Transverse colon (tissue), 4 donors: ENCODE results near the gene ATP2A1. TPM values are rescaled to one million over a fixed set of nuclear protein-coding genes. Genes with fewer than 3 reads are reported as not detected.

Source experiments
- DNase-seq: peaks from one replicate; pipeline ENCODE4 v3.0.0-alpha.2; 2019
- H3K27ac ChIP-seq, 4 donors: fragments of 200-600 bp; sonication (generic); 2 replicates each; pipeline ENCODE4 v1.5.1; 2016 to 2018; ENCODE audit warnings: inconsistent platforms in 4 of 4
- H3K27me3 ChIP-seq: fragments of 200-600 bp; sonication (generic); 2 replicates; pipeline ENCODE4 v1.5.1; 2017; ENCODE audit warnings: inconsistent platforms
- H3K36me3 ChIP-seq, 4 donors: fragments of 200-600 bp; sonication (generic); 2 replicates each; pipeline ENCODE4 v1.5.1; 2017 to 2019; ENCODE audit warnings: inconsistent platforms in 4 of 4
- H3K4me1 ChIP-seq, 4 donors: fragments of 200-600 bp; sonication (generic); 2 replicates each; pipeline ENCODE4 v1.5.1; 2017 to 2020; ENCODE audit warnings: inconsistent platforms in 4 of 4
- H3K4me3 ChIP-seq, 4 donors: fragments of 200-600 bp; sonication (generic); 1 replicate in 1 of 4; 2 replicates in 3 of 4; pipeline versions ENCODE4 v1.5.1 to v1.6.1; 2017 to 2019; ENCODE audit warnings: inconsistent platforms in 4 of 4
- H3K9me3 ChIP-seq, 2 donors: fragments of 200-600 bp; sonication (generic); 2 replicates each; pipeline ENCODE4 v1.5.1; 2017 to 2019; ENCODE audit warnings: inconsistent platforms in 2 of 2
- EP300 ChIP-seq: sonication (generic); formaldehyde crosslinking; IDR thresholded peaks from one replicate; pipeline ENCODE4 v1.6.1; 2017; ENCODE audit warnings: antibody characterized with exemption, low read depth
- POLR2A ChIP-seq: fragments of 450-650 bp; IDR thresholded peaks from one replicate; pipeline ENCODE4 v1.6.1; 2016; ENCODE audit warnings: antibody characterized with exemption, mild to moderate bottlenecking, moderate library complexity
- POLR2AphosphoS5 ChIP-seq, 3 donors: sonication (generic); formaldehyde crosslinking; IDR thresholded peaks; one replicate each; pipeline ENCODE4 v1.6.1; 2016; ENCODE audit warnings: antibody characterized with exemption in 3 of 3
- WGBS, 2 donors: methylation state at CpG; one replicate each; pipeline ENCODE4 v1.1.5; 2018; ENCODE audit warnings: low coverage in 1 of 2; 5-methylcytosine and 5-hydroxymethylcytosine counted together
- in situ Hi-C, 4 donors: fragments of 200-750 bp; cut with MboI; loops; one replicate each; pipeline versions ENCODE4 v1.15.0 to v1.15.1; 2017; ENCODE audit warnings: low sequenced_read_pairs in 3 of 4, low pct_ligation_motif_present in 1 of 4, low pct_unique_long_range_greater_than_20kb in 1 of 4
- intact Hi-C: fragments of 100-400 bp; cut with DNase I; formaldehyde crosslinking; loops from one replicate; pipeline ENCODE4 v1.15.1; 2023; ENCODE audit warnings: low total_unique reads
- total RNA-seq, 4 donors: library from RNA; depleted of rRNA; stranded (reverse); fragments of >200 nt; gene quantifications; one replicate each; pipeline ENCODE4 v1.1.0, GENCODE V29; 2016
- TF ChIP-seq, protein P1 (sequence below), 5 experiments: fragments of 200-600 bp in 3 of 5; fragments of 450-650 bp in 2 of 5; sonication (generic) in 3 of 5; IDR thresholded peaks; 1 replicate in 2 of 5; 2 replicates in 3 of 5; pipeline ENCODE4 v1.5.1; 2016 to 2017; ENCODE audit warnings: antibody characterized with exemption in 5 of 5, inconsistent platforms in 3 of 5, mild to moderate bottlenecking in 2 of 5, moderate library complexity in 1 of 5

Gene ATP2A1
- total RNA-seq, 4 donors from 2014 or later: 1.1 to 3.2 (median 1.4) TPM; not detected in 1

DNA sequence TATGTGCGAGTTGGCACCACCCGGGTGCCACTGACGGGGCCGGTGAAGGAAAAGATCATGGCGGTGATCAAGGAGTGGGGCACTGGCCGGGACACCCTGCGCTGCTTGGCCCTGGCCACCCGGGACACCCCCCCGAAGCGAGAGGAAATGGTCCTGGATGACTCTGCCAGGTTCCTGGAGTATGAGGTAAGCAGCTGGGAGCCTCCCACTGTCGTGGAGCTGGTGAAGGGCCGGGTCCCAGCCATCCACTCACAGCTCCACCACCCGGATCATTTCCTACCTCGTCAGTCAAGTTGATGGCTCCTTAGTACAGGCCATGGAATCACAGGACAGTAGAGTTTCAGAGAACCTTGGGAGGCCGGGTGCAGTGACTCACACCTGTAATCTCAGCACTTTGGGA lies 20.0 kb downstream of the ATP2A1 start:
- no peaks in the 10 kb centered on the region for H3K36me3 ChIP-seq
- no peak for DNase-seq
- TF ChIP-seq EP300 (no peak), POLR2A (no peak)
- H3K4me1 ChIP-seq: no peaks in the 10 kb centered on the region
- intact Hi-C loops: no loop called here
- H3K4me3 ChIP-seq: no peak overlapping the region
- no peak overlapping the region for H3K27ac ChIP-seq
- WGBS, 2 donors: 89% methylated on average over 15 of the region's 15 CpGs; no CpG with 5 or more reads in 1 of the 2 donors
- no peaks in the 10 kb centered on the region for H3K9me3 ChIP-seq
- H3K27me3 ChIP-seq: no peaks in the 10 kb centered on the region
- in situ Hi-C loops: no loop called here

DNA sequence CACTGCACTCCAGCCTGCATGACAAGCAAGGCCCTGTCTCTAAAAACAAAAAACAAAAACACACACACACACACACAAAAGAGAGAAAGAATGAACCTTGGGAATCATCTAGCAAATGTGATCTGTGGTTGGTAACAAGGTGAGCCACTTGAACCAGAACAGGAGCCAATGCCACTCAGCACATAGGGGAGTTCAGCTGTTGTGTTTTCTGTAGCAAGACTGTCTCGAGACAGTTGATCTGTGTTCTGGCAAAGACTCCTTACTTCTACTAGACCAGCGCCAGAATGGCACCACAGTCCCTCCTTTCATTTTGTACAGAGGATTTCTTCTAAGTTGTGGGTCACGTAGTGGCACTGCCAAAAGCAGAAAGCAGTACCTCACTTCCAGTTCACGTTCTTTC lies 20.7 kb downstream of the ATP2A1 start:
- intact Hi-C loops (no loop called here), in situ Hi-C loops (no loop called here)
- H3K27me3 ChIP-seq: no peaks in the 10 kb centered on the region
- no peak overlapping the region for H3K27ac ChIP-seq
- H3K4me1 ChIP-seq: no peaks in the 10 kb centered on the region
- no peaks in the 10 kb centered on the region for H3K9me3 ChIP-seq
- DNase-seq: no peak
- TF ChIP-seq POLR2AphosphoS5 (IDR thresholded peaks at IDR 0.05) (no peak), POLR2A (no peak), EP300 (no peak)
- TF ChIP-seq, protein P1, sequence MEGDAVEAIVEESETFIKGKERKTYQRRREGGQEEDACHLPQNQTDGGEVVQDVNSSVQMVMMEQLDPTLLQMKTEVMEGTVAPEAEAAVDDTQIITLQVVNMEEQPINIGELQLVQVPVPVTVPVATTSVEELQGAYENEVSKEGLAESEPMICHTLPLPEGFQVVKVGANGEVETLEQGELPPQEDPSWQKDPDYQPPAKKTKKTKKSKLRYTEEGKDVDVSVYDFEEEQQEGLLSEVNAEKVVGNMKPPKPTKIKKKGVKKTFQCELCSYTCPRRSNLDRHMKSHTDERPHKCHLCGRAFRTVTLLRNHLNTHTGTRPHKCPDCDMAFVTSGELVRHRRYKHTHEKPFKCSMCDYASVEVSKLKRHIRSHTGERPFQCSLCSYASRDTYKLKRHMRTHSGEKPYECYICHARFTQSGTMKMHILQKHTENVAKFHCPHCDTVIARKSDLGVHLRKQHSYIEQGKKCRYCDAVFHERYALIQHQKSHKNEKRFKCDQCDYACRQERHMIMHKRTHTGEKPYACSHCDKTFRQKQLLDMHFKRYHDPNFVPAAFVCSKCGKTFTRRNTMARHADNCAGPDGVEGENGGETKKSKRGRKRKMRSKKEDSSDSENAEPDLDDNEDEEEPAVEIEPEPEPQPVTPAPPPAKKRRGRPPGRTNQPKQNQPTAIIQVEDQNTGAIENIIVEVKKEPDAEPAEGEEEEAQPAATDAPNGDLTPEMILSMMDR (IDR thresholded peaks at IDR 0.05): no peak
- WGBS, 2 donors: 89% methylated on average over 4 of the region's 4 CpGs; no CpG with 5 or more reads in 1 of the 2 donors
- H3K4me3 ChIP-seq: no peak overlapping the region
- no peaks in the 10 kb centered on the region for H3K36me3 ChIP-seq

DNA sequence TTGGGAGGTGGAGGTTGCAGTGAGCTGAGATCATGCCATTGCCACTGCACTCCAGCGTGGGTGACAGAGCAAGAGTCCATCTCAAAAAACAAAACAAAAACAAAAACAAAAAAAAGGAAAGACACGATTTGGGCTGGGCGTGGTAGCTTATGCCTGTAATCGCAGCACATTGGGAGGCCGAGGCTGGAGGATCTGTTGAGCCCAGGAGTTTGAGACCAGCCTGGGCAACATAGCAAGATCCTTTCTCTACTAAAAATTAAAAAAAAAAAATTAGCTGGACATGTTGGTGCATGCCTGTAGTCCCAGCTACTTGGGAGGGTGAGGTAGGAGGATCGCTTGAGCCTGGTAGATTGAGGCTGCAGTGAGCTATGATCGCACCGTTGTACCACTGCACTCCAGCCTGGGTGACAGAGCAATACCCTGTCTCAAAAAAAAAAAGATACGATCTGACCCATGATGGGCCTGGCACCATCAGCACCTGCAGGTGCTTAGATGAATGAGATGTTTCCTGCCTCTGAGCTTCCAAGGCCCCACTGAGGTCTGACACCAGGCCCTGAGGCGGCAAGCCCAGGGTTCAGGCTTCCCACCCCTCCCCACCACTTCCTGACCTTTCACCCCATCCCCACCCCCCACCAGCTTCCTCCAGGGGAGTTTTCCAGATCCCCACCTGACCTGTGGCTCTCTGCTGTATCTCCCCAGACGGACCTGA lies 21.7 kb downstream of the ATP2A1 start:
- WGBS, 2 donors: 84 to 95% methylated on average over 5 to 11 of the region's 11 CpGs
- peaks cover 0 to 8% (median under 1%) of the 10 kb centered on the region in 4 donors for H3K36me3 ChIP-seq
- H3K27me3 ChIP-seq: no peaks in the 10 kb centered on the region
- H3K4me1 ChIP-seq: no peaks in the 10 kb centered on the region
- in situ Hi-C loops: no loop called here
- H3K9me3 ChIP-seq: no peaks in the 10 kb centered on the region
- DNase-seq: no peak
- H3K4me3 ChIP-seq: no peak overlapping the region
- TF ChIP-seq EP300 (no peak), POLR2A (no peak), POLR2AphosphoS5 (IDR thresholded peaks at IDR 0.05) (no peak)
- TF ChIP-seq, protein P1 (IDR thresholded peaks at IDR 0.05): no peak
- no peak overlapping the region for H3K27ac ChIP-seq
- intact Hi-C loops: no loop called here

DNA sequence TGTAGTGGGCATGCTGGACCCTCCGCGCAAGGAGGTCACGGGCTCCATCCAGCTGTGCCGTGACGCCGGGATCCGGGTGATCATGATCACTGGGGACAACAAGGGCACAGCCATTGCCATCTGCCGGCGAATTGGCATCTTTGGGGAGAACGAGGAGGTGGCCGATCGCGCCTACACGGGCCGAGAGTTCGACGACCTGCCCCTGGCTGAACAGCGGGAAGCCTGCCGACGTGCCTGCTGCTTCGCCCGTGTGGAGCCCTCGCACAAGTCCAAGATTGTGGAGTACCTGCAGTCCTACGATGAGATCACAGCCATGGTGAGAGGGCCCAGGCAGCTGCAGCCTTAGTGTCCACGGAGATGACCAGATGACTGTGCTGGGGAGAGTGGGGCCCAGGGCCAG lies 22.3 kb downstream of the ATP2A1 start:
- TF ChIP-seq EP300: no peak
- no peak for TF ChIP-seq POLR2A
- TF ChIP-seq, protein P1 (IDR thresholded peaks at IDR 0.05): no peak
- no peak for TF ChIP-seq POLR2AphosphoS5 (IDR thresholded peaks at IDR 0.05)
- no peak for DNase-seq
- in situ Hi-C loops (no loop called here), intact Hi-C loops (no loop called here)
- Histone ChIP-seq H3K9me3 (no peaks in the 10 kb centered on the region), H3K27me3 (no peaks in the 10 kb centered on the region), H3K27ac (no peak overlapping the region), H3K4me1 (no peaks in the 10 kb centered on the region), H3K36me3 (peaks cover 0 to 12% (median 3%) of the 10 kb centered on the region in 4 donors), H3K4me3 (no peak overlapping the region)
- WGBS, 2 donors: 94 to 100% methylated on average over 1 to 25 of the region's 25 CpGs
